ENCODE measurements around the gene RPS6KA6. TPM values are rescaled to one million over a fixed set of nuclear protein-coding genes. Genes with fewer than 3 reads are reported as not detected.

Gene RPS6KA6
- 1 to 10 TPM; 3.1 to 5.4 (median 3.9) TPM for total RNA-seq

DNA sequence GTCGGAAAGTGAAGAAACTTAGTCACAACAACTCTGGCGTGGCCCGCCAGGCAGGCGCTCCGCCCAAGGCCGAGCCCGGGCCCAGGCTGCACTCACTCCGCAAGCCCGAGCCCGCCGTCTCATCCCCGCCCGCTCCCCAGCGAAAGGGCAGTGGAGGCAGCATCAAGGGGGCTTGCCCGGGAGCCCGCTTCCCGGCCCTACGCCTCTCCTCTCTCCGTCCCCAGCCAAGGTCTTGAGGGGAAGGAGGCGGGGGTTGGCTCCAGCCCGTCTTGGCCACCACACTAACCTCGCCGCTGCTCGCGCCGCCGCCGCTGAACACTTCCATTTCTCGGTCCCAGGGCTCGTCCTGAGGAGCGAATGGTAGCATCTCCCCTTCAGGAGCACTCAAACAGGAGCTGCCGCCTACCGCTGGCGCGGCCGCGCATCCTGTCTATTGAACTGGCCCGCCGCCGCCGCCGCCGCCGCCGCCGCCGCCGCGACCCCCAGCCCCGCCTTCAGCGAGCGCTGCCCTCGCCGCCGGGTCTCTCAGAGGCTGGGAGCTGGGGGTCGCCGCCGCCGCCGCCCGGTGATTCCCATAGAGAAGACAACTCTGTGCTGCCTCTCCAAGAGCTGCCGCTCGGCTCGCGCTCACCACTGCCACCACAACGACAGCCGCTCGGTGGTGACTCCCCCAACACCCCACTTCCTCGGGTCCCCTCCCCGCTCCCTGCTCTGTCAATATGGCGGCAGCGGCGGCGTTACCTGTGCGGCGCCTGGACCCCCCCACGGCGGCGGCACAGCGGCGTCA lies at the start of gene RPS6KA6:
RPS6KA6 (minus strand) TSS at position 667 of the 787 bp plus-strand sequence; CDS start at position 367, 300 bp downstream.
- H3K4me3 ChIP-seq, result peak within 1 kb of the TSS; percentile 63 to 70 (median 64)
- no peak for DNase-seq (ENCODE audit: extremely low spot score)
- H3K36me3 ChIP-seq, result no peaks in the 10 kb centered on the region
- no peaks in the 10 kb centered on the region for H3K9me3 ChIP-seq
- intact Hi-C loops (cut with DNase I), result no loop called here
- peak within 1 kb of the TSS; percentile 53 to 70 (median 59) for H3K27ac ChIP-seq (replicated peaks in 1 of 4)
- no peaks in the 10 kb centered on the region for H3K27me3 ChIP-seq
- peaks cover 0 to 6% (median 0%) of the 10 kb centered on the region in 4 donors for H3K4me1 ChIP-seq
- WGBS, result 42% methylated on average over 46 of the region's 81 CpGs
- no peak for TF ChIP-seq EP300 (IDR thresholded peaks at IDR 0.05)
- TF ChIP-seq POLR2A (IDR thresholded peaks at IDR 0.05; ENCODE audit: low read depth), result no peak
- no peak for TF ChIP-seq POLR2AphosphoS5 (IDR thresholded peaks at IDR 0.05)
- TF ChIP-seq, protein P1, sequence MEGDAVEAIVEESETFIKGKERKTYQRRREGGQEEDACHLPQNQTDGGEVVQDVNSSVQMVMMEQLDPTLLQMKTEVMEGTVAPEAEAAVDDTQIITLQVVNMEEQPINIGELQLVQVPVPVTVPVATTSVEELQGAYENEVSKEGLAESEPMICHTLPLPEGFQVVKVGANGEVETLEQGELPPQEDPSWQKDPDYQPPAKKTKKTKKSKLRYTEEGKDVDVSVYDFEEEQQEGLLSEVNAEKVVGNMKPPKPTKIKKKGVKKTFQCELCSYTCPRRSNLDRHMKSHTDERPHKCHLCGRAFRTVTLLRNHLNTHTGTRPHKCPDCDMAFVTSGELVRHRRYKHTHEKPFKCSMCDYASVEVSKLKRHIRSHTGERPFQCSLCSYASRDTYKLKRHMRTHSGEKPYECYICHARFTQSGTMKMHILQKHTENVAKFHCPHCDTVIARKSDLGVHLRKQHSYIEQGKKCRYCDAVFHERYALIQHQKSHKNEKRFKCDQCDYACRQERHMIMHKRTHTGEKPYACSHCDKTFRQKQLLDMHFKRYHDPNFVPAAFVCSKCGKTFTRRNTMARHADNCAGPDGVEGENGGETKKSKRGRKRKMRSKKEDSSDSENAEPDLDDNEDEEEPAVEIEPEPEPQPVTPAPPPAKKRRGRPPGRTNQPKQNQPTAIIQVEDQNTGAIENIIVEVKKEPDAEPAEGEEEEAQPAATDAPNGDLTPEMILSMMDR (IDR thresholded peaks at IDR 0.05), result no peak

DNA sequence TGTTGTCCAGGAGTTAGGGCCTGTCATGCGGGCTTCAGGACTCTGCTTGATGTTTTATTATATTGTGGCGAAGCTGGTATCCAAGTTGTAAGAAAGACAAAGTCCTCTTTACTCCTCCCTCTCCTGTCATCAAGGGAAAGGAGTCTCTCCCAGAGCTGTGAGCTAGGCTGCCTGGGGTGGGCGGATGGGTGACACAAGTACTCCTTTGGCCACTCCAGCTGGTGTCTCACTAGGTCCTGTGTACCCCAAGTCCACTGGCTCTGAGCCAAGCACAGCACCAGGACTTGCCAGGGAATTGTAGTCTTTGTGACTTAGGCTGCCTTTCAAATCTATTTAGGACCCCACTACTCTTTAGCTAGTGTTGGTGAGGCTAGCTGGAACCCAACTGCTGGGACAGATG lies 36.7 kb upstream of the RPS6KA6 start:
- Histone ChIP-seq H3K4me3 (no peak overlapping the region), H3K4me1 (no peaks in the 10 kb centered on the region), H3K36me3 (no peaks in the 10 kb centered on the region), H3K9me3 (no peaks in the 10 kb centered on the region), H3K27me3 (no peaks in the 10 kb centered on the region), H3K27ac (replicated peaks in 1 of 4) (no peak overlapping the region)
- 77% methylated on average over 3 of the region's 3 CpGs for WGBS
- TF ChIP-seq POLR2AphosphoS5 (IDR thresholded peaks at IDR 0.05), result no peak
- TF ChIP-seq POLR2A (IDR thresholded peaks at IDR 0.05; ENCODE audit: low read depth), result no peak
- TF ChIP-seq, protein P1 (IDR thresholded peaks at IDR 0.05), result no peak
- no peak for TF ChIP-seq EP300 (IDR thresholded peaks at IDR 0.05)
- no peak for DNase-seq (ENCODE audit: extremely low spot score)
- intact Hi-C loops (cut with DNase I), result no loop called here

DNA sequence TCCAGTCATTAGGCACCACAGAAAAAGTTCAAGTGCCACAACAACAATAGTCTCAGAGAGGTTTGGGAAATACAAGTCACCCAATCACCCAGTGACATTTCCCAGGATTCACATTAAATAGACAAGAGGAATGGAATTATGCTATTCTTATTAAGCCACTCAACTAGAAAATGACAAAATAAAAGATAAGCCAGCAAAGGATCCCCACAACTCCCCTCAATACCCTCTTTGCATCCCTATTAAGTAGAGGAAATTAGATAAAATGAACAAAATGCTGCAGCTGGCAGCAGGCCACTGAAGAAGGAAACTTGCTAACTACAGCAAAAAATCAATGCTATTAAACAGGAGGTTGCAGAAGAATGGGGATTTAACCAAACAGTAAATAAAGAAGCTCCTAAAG lies 35.3 kb upstream of the RPS6KA6 start:
- intact Hi-C loops (cut with DNase I), result no loop called here

DNA sequence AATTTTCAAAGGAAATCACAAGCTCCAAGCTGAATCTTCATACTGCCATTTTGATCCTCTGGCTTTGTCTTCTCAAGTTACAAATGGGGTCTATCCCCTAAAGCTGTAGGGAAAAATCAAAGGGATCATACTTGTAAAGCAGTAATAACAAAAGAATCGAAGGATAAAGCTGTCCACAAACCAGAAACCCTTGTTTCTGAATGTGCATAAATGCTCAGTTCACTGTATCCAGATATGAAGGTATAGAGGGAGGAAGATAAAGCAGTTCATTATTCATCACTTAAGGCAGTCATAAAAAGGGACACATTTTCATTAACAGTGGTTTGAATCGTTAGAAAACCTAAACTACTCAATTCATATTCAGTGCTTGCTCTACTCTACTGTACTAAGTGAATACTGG lies 33.2 kb upstream of the RPS6KA6 start:
- TF ChIP-seq POLR2A (IDR thresholded peaks at IDR 0.05; ENCODE audit: low read depth) (no peak), POLR2AphosphoS5 (IDR thresholded peaks at IDR 0.05) (no peak), EP300 (IDR thresholded peaks at IDR 0.05) (no peak)
- TF ChIP-seq, protein P1 (IDR thresholded peaks at IDR 0.05), result no peak
- no peak for DNase-seq (ENCODE audit: extremely low spot score)
- H3K27ac ChIP-seq (replicated peaks in 1 of 4), result no peak overlapping the region
- H3K27me3 ChIP-seq, result no peaks in the 10 kb centered on the region
- 53% methylated on average over 2 of the region's 2 CpGs for WGBS
- H3K4me3 ChIP-seq, result no peak overlapping the region
- no peaks in the 10 kb centered on the region for H3K36me3 ChIP-seq
- no peaks in the 10 kb centered on the region for H3K9me3 ChIP-seq
- intact Hi-C loops (cut with DNase I), result no loop called here
- no peaks in the 10 kb centered on the region for H3K4me1 ChIP-seq

More for the DNA sequence above, 35.3 kb upstream of the RPS6KA6 start:
- H3K27me3 ChIP-seq, result no peaks in the 10 kb centered on the region
- no peaks in the 10 kb centered on the region for H3K36me3 ChIP-seq
- no peak for DNase-seq (ENCODE audit: extremely low spot score)
- TF ChIP-seq, protein P1 (IDR thresholded peaks at IDR 0.05), result no peak
- TF ChIP-seq EP300 (IDR thresholded peaks at IDR 0.05), result no peak
- no peak for TF ChIP-seq POLR2A (IDR thresholded peaks at IDR 0.05; ENCODE audit: low read depth)
- no peak for TF ChIP-seq POLR2AphosphoS5 (IDR thresholded peaks at IDR 0.05)
- no peaks in the 10 kb centered on the region for H3K4me1 ChIP-seq
- no peaks in the 10 kb centered on the region for H3K9me3 ChIP-seq
- no peak overlapping the region for H3K4me3 ChIP-seq
- no peak overlapping the region for H3K27ac ChIP-seq (replicated peaks in 1 of 4)

Measured in esophagus muscularis mucosa (tissue), 4 donors.